ENCODE results near the gene MAP1S. TPM values are rescaled to one million over a fixed set of nuclear protein-coding genes. Genes with fewer than 3 reads are reported as not detected.

The MAP1S gene
- total and polyA plus RNA-seq, 2 experiments from 2014 or later, result 7.7 to 37.1 TPM

DNA sequence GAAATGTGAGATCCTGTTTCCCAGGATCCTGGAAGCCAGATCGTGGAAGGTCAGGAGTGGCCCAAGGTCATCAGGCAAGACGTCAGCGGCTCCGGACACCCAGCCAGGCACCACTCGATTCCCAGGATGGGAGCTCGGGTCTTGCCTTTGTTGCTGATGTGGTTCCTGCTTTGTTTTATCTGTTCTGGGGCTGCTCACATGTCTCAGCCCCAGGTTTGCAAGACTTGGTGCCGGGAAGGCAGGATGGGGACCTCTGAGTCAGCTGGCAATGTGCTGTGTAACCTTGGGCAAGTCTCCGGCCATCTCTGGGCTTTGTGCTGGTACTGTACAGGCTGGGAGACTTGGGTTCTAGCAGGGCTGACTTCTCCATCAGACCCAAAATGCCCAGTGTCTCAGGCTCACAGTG lies 30.6 kb downstream of the MAP1S start:
- Histone ChIP-seq H3K9me2 (replicated peaks; ENCODE audit: insufficient read depth) (no peaks in the 10 kb centered on the region), H3K27ac (no peak overlapping the region), H2AFZ (no peak overlapping the region), H3K79me2 (no peaks in the 10 kb centered on the region), H3K27me3 (no peaks in the 10 kb centered on the region), H3K36me3 (replicated peaks; ENCODE audit: insufficient read depth, low read depth) (no peaks in the 10 kb centered on the region), H3K4me2 (no peak overlapping the region), H3K4me1 (ENCODE audit: insufficient read depth) (peaks cover 3% of the 10 kb centered on the region), H3K9me3 (ENCODE audit: low read depth) (no peaks in the 10 kb centered on the region), H4K20me1 (ENCODE audit: insufficient read depth, poor library complexity, severe bottlenecking) (no peaks in the 10 kb centered on the region), H3K4me3 (no peak overlapping the region)
- TF ChIP-seq EZH2 (IDR thresholded peaks at IDR 0.05; ENCODE audit: borderline replicate concordance), result no peak
- TF ChIP-seq CTCF (IDR thresholded peaks at IDR 0.05; ENCODE audit: poor library complexity), result no peak
- no peak for TF ChIP-seq EZH2phosphoT487 (IDR thresholded peaks at IDR 0.05; ENCODE audit: low read depth, severe bottlenecking, unreplicated experiment)
- no peak for DNase-seq (ENCODE audit: low spot score)
- 57% methylated on average over 8 of the region's 8 CpGs for WGBS (ENCODE audit: low lambda C conversion rate, missing lambda C conversion rate)

GRCh38 chr19:17751103-17751911 lies 32.0 kb downstream of the MAP1S start, which contains the start of gene FCHO1:
TSS of gene FCHO1 (plus strand) at chr19:17751477. CDS start at chr19:17755165, 3,688 bp downstream.
- Histone ChIP-seq H4K20me1 (ENCODE audit: insufficient read depth, poor library complexity, severe bottlenecking) (no peaks in the 10 kb centered on the region), H3K9me3 (ENCODE audit: low read depth) (no peaks in the 10 kb centered on the region), H3K4me1 (ENCODE audit: insufficient read depth) (peaks cover 3% of the 10 kb centered on the region), H3K27me3 (no peaks in the 10 kb centered on the region), H3K27ac (no peak within 1 kb of the TSS), H3K4me3 (no peak within 1 kb of the TSS), H3K9me2 (replicated peaks; ENCODE audit: insufficient read depth) (no peaks in the 10 kb centered on the region), H2AFZ (no peak within 1 kb of the TSS), H3K36me3 (replicated peaks; ENCODE audit: insufficient read depth, low read depth) (no peaks in the 10 kb centered on the region), H3K4me2 (no peak within 1 kb of the TSS), H3K79me2 (no peaks in the 10 kb centered on the region)
- DNase-seq (ENCODE audit: low spot score), result no peak
- 88% methylated on average over 21 of the region's 28 CpGs for WGBS (ENCODE audit: low lambda C conversion rate, missing lambda C conversion rate)
- no peak for TF ChIP-seq EZH2 (IDR thresholded peaks at IDR 0.05; ENCODE audit: borderline replicate concordance)

- no peaks in the 10 kb centered on the region for H4K20me1 ChIP-seq (ENCODE audit: insufficient read depth, poor library complexity, severe bottlenecking)
- H2AFZ ChIP-seq, result no peak overlapping the region
- H3K27ac ChIP-seq, result no peak overlapping the region
- H3K79me2 ChIP-seq, result no peaks in the 10 kb centered on the region
- DNase-seq (ENCODE audit: low spot score), result no peak
- no peak overlapping the region for H3K4me2 ChIP-seq
- H3K9me3 ChIP-seq (ENCODE audit: low read depth), result no peaks in the 10 kb centered on the region
- H3K9me2 ChIP-seq (replicated peaks; ENCODE audit: insufficient read depth), result no peaks in the 10 kb centered on the region
- peaks cover 3% of the 10 kb centered on the region for H3K4me1 ChIP-seq (ENCODE audit: insufficient read depth)
- no peaks in the 10 kb centered on the region for H3K27me3 ChIP-seq
- 80% methylated on average over 2 of the region's 2 CpGs for WGBS (ENCODE audit: low lambda C conversion rate, missing lambda C conversion rate)
- no peaks in the 10 kb centered on the region for H3K36me3 ChIP-seq (replicated peaks; ENCODE audit: insufficient read depth, low read depth)
- TF ChIP-seq EZH2phosphoT487 (IDR thresholded peaks at IDR 0.05; ENCODE audit: low read depth, severe bottlenecking, unreplicated experiment) (no peak), CTCF (IDR thresholded peaks at IDR 0.05; ENCODE audit: poor library complexity) (no peak), EZH2 (IDR thresholded peaks at IDR 0.05; ENCODE audit: borderline replicate concordance) (no peak)
- H3K4me3 ChIP-seq, result no peak overlapping the region
These were observed 32.6 kb downstream of the MAP1S start for GRCh38 chr19:17751912-17752273.

DNA sequence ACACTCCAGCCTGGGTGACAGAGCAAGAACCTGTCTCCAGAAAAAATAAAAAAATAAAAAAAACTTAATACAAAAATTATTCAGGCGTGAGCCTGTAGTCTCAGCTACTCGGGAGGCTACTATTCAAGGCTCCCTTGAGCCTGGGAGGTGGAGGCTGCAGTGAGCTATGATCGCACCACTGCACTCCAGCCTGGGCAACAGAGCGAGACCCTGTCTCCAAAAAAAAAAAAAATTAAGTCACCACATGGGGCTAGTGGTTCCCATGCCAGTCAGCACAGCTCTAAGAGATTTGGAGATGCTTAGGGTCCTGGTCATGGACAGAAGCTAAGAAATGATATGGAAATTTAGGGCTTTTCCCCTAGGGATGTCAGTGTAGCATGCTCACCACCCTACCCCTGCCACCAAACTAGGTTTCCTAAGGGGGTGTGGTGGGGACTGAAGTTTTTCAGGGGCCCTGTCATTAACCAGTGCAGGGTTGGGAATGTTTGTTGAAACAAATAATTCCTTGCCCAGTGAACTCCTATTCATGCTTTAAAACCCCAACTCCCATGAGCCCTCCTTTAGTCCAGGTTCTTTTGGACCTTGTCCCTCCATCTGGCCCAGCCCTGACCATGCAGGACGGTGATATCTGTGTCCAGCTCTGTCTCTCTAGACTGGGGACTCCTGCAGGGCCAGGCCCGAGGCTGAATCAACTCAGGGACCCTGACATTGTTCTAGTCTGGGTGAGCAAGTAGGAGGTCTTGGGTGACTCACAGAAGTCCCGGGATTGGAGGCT lies 33.8 kb downstream of the MAP1S start:
- no peak for TF ChIP-seq CTCF (IDR thresholded peaks at IDR 0.05; ENCODE audit: poor library complexity)
- no peak for TF ChIP-seq EZH2 (IDR thresholded peaks at IDR 0.05; ENCODE audit: borderline replicate concordance)
- TF ChIP-seq EZH2phosphoT487 (IDR thresholded peaks at IDR 0.05; ENCODE audit: low read depth, severe bottlenecking, unreplicated experiment), result no peak
- no peaks in the 10 kb centered on the region for H3K9me2 ChIP-seq (replicated peaks; ENCODE audit: insufficient read depth)
- DNase-seq (ENCODE audit: low spot score), result no peak
- H4K20me1 ChIP-seq (ENCODE audit: insufficient read depth, poor library complexity, severe bottlenecking), result no peaks in the 10 kb centered on the region
- H3K4me3 ChIP-seq, result no peak overlapping the region
- WGBS (ENCODE audit: low lambda C conversion rate, missing lambda C conversion rate), result 86% methylated on average over 7 of the region's 7 CpGs
- H3K4me2 ChIP-seq, result no peak overlapping the region
- H3K4me1 ChIP-seq (ENCODE audit: insufficient read depth), result no peaks in the 10 kb centered on the region
- no peak overlapping the region for H2AFZ ChIP-seq
- no peak overlapping the region for H3K27ac ChIP-seq
- no peaks in the 10 kb centered on the region for H3K9me3 ChIP-seq (ENCODE audit: low read depth)
- no peaks in the 10 kb centered on the region for H3K27me3 ChIP-seq
- no peaks in the 10 kb centered on the region for H3K36me3 ChIP-seq (replicated peaks; ENCODE audit: insufficient read depth, low read depth)
- no peaks in the 10 kb centered on the region for H3K79me2 ChIP-seq
